A673 (cell line): ENCODE data around the gene CCDC181. TPM values are rescaled to one million over a fixed set of nuclear protein-coding genes. Genes with fewer than 3 reads are reported as not detected.

Source experiments
- BruUV-seq: library from RNA; stranded (reverse); fragments of 400-500 nt; replicated peaks from 2 replicates; lab custom pipeline; 2021; lab: Mats Ljungman, UMichigan
- CTCF ChIA-PET: fragments of 300-600 bp; sonication (Branson Sonifier 250); formaldehyde crosslinking; loops from one replicate; lab custom pipeline; 2022; ENCODE audit warnings: antibody characterized with exemption; lab: Charles Lee
- POLR2A ChIA-PET: fragments of 300-600 bp; sonication (Branson Sonifier 250); formaldehyde crosslinking; loops from one replicate; lab custom pipeline; 2022; ENCODE audit warnings: antibody characterized with exemption; ENCODE audit not compliant: low non-redundant PET; lab: Charles Lee
- DNase-seq: peaks from one replicate; pipeline ENCODE4 v3.0.0-alpha.2; 2015; ENCODE audit warnings: low spot score
- H3K27ac ChIP-seq: fragments of 200-600 bp; sonication (generic); 2 replicates; pipeline ENCODE4 v1.5.1; 2016; ENCODE audit warnings: mixed run types, low read depth, mild to moderate bottlenecking, mixed read lengths, antibody characterized with exemption, low read length; ENCODE audit not compliant: poor library complexity, severe bottlenecking
- H3K27me3 ChIP-seq: fragments of 200-600 bp; sonication (generic); replicated peaks from 2 replicates; pipeline ENCODE4 v1.6.1; 2017; ENCODE audit warnings: mixed run types, low read depth, mild to moderate bottlenecking, mixed read lengths, antibody characterized with exemption, low read length; ENCODE audit not compliant: insufficient read depth, poor library complexity
- H3K36me3 ChIP-seq: fragments of 200-600 bp; sonication (generic); 2 replicates; pipeline ENCODE4 v1.6.1; 2016; ENCODE audit warnings: mixed run types, mild to moderate bottlenecking, mixed read lengths, antibody characterized with exemption, low read length; ENCODE audit not compliant: insufficient read depth, poor library complexity, severe bottlenecking
- H3K4me1 ChIP-seq: fragments of 200-600 bp; sonication (generic); 2 replicates; pipeline ENCODE4 v1.6.1; 2017; ENCODE audit warnings: mixed run types, mild to moderate bottlenecking, mixed read lengths, antibody characterized with exemption, low read length; ENCODE audit not compliant: insufficient read depth, poor library complexity, severe bottlenecking
- H3K4me3 ChIP-seq: fragments of 200-600 bp; sonication (generic); 2 replicates; pipeline ENCODE4 v1.5.1; 2016; ENCODE audit warnings: low read depth, mixed run types, mild to moderate bottlenecking, mixed read lengths, low read length; ENCODE audit not compliant: poor library complexity, severe bottlenecking
- H3K9me3 ChIP-seq: fragments of 200-600 bp; sonication (generic); 2 replicates; pipeline ENCODE4 v1.6.1; 2016; ENCODE audit warnings: mixed run types, low read depth, mild to moderate bottlenecking, mixed read lengths, antibody characterized with exemption, low read length; ENCODE audit not compliant: poor library complexity, severe bottlenecking
- CTCF ChIP-seq: fragments of 300-800, 200-600 bp; sonication (generic); conservative IDR thresholded peaks from 2 replicates; pipeline ENCODE4 v1.5.1; 2017; ENCODE audit warnings: low read depth, mild to moderate bottlenecking, antibody characterized with exemption, low read length, moderate library complexity, mixed read lengths
- EZH2 ChIP-seq: fragments of 200-600 bp; sonication (generic); IDR thresholded peaks from 2 replicates; pipeline ENCODE4 v1.6.1; 2017; ENCODE audit warnings: borderline replicate concordance, low read depth, mild to moderate bottlenecking, mixed read lengths, antibody characterized with exemption, low read length; ENCODE audit not compliant: poor library complexity, severe bottlenecking
- intact Hi-C: fragments of 100-400 bp; cut with micrococcal nuclease; formaldehyde crosslinking; loops from one replicate; pipeline ENCODE4 v1.10.0; 2022; ENCODE audit not compliant: unreplicated experiment
- total RNA-seq: library from RNA; stranded (reverse); gene quantifications from 2 replicates; pipeline ENCODE4 v1.2.3, GENCODE V29; 2021

CCDC181 gene
- total RNA-seq, 1 experiment from 2014 or later = 5.7 TPM

GRCh38 chr1:169368406-169368769, 58.9 kb downstream of the CCDC181 start:
- Histone ChIP-seq H3K27ac (peak overlapping the region; percentile 96), H3K4me1 (peaks cover 15% of the 10 kb centered on the region), H3K9me3 (no peaks in the 10 kb centered on the region), H3K4me3 (peak overlapping the region; percentile 72), H3K27me3 (no peaks in the 10 kb centered on the region), H3K36me3 (peaks cover 22% of the 10 kb centered on the region)
- POLR2A ChIA-PET = no interaction called here
- DNase-seq = peak; percentile 12
- intact Hi-C loops = no loop called here
- TSS peak; percentile 61 for BruUV-seq
- CTCF ChIA-PET = interaction anchor here (0.8 to 1.4 kb wide), 2 partner anchors 59 to 765 kb away, joined by 3 to 5 read pairs; partner anchors contain the start of gene CCDC181
- TF ChIP-seq CTCF (no peak), EZH2 (no peak)

GRCh38 chr1:169367686-169368405, 59.4 kb downstream of the CCDC181 start, which contains the start of the genes BLZF1 and NME7:
BLZF1 (plus strand) TSS chr1:169368195; CDS start chr1:169369523, 1,328 bp downstream.
NME7 (minus strand) TSS chr1:169367797; CDS start chr1:169367710, 87 bp downstream.
- Histone ChIP-seq H3K4me1 (peaks cover 15% of the 10 kb centered on the region), H3K36me3 (peaks cover 18% of the 10 kb centered on the region), H3K9me3 (no peaks in the 10 kb centered on the region), H3K27me3 (no peaks in the 10 kb centered on the region), H3K4me3 (peak within 1 kb of the TSS; percentile 72), H3K27ac (peak within 1 kb of the TSS; percentile 96)
- ChIA-PET POLR2A (no interaction called here), CTCF (interaction anchor here (0.8 to 1.4 kb wide), 2 partner anchors 59 to 765 kb away, joined by 3 to 5 read pairs; partner anchors contain the start of gene CCDC181)
- intact Hi-C loops = no loop called here
- no TSS peak for BruUV-seq
- DNase-seq = peak; percentile 99
- TF ChIP-seq CTCF (no peak), EZH2 (no peak)

GRCh38 chr1:169367096-169367685, 60.1 kb downstream of the CCDC181 start:
- H3K9me3 ChIP-seq = no peaks in the 10 kb centered on the region
- DNase-seq = no peak
- POLR2A ChIA-PET = no interaction called here
- peaks cover 15% of the 10 kb centered on the region for H3K4me1 ChIP-seq
- CTCF ChIA-PET = interaction anchor here (1.4 kb wide), 1 partner anchor 764 kb away, joined by 5 read pairs; no protein-coding TSS in a partner anchor
- TSS peak; percentile 76 for BruUV-seq
- intact Hi-C loops = no loop called here
- H3K27ac ChIP-seq = peak overlapping the region; percentile 96
- peak overlapping the region; percentile 72 for H3K4me3 ChIP-seq
- H3K27me3 ChIP-seq = no peaks in the 10 kb centered on the region
- no peak for TF ChIP-seq CTCF
- TF ChIP-seq EZH2 = no peak
- H3K36me3 ChIP-seq = peaks cover 18% of the 10 kb centered on the region
